Psoas muscle (tissue), 8 donors: ENCODE results near the gene FAM184B. TPM values are rescaled to one million over a fixed set of nuclear protein-coding genes. Genes with fewer than 3 reads are reported as not detected.

Source experiments
- ATAC-seq, 4 donors: fragments of 200-7000 bp; cut with Tn5 transposase; one replicate each; pipeline ENCODE4 v1.9.1; 2020; ENCODE audit warnings: moderate library complexity in 3 of 4, mild to moderate bottlenecking in 2 of 4
- DNase-seq, 2 donors: peaks; one replicate each; pipeline ENCODE4 v3.0.0-alpha.2; 2020
- H3K27ac ChIP-seq: fragments of 200-600 bp; one replicate; pipeline ENCODE4 v1.8.0; 2022
- H3K27me3 ChIP-seq, 3 donors: fragments of 200-600 bp in 1 of 3; one replicate each; pipeline versions ENCODE4 v1.6.1 to v1.8.0; 2013 to 2022; ENCODE audit warnings: low read length in 2 of 3, mild to moderate bottlenecking in 2 of 3, moderate library complexity in 1 of 3; ENCODE audit not compliant: insufficient read depth in 3 of 3
- H3K36me3 ChIP-seq, 2 donors: fragments of 200-600 bp in 1 of 2; one replicate each; pipeline versions ENCODE4 v1.6.1 to v1.8.0; 2013 to 2022; ENCODE audit warnings: low read depth in 1 of 2, mild to moderate bottlenecking in 1 of 2, moderate library complexity in 1 of 2; ENCODE audit not compliant: insufficient read depth in 1 of 2
- H3K4me1 ChIP-seq: fragments of 200-600 bp; one replicate; pipeline ENCODE4 v1.8.0; 2022
- H3K4me3 ChIP-seq: fragments of 200-600 bp; one replicate; pipeline ENCODE4 v1.8.0; 2022; ENCODE audit warnings: mild to moderate bottlenecking
- H3K9me3 ChIP-seq: fragments of 200-600 bp; one replicate; pipeline ENCODE4 v1.8.0; 2022
- CTCF ChIP-seq: fragments of 200-600 bp; IDR thresholded peaks from one replicate; pipeline ENCODE4 v1.8.0; 2022; ENCODE audit warnings: antibody characterized with exemption
- WGBS, 3 donors: extraction: QIAGEN DNeasy Blood & Tissue Kit; methylation state at CpG; one replicate each; pipeline versions ENCODE4 v1.1.6 to v1.1.7; 2013; 5-methylcytosine and 5-hydroxymethylcytosine counted together
- intact Hi-C, 2 donors: fragments of 100-400 bp; cut with DNase I; formaldehyde crosslinking; loops; one replicate each; pipeline versions ENCODE4 v1.11.0 to v1.14.2; 2022
- polyA plus RNA-seq, 3 donors: library from polyadenylated mRNA; stranded (reverse); fragments of 200-250 nt; gene quantifications; one replicate each; pipeline ENCODE4 v1.2.3, GENCODE V29; 2013
- total RNA-seq, 4 donors: library from RNA; stranded (reverse); fragmentation: NEBNext Ultra II Directional in 2 of 4; extraction: Animal tissue kit (Norgen Biotek cat#: 25700) in 2 of 4; gene quantifications; one replicate each; pipeline versions ENCODE4 v1.2.1 to v1.2.4, GENCODE V29; 2021 to 2023
- donor health status: healthy with polysubstance abuse.
- donor health status: DM: no; HTN: no; CAD: no; lungs with moderate emphysema.
- donor health status: Bipolar disorder and iron deficiency.
- donor health status: healthy.
- donor health status: DM: yes; HTN: yes; CAD: no.
- donor health status: DM: no; HTN: no; CAD: no.
- donor health status: DM: no; HTN: no; CAD: no.
- donor health status: DM: yes; HTN: yes; CAD: no.

FAM184B gene
- total and polyA plus RNA-seq, 7 donors = 0.03 to 2.6 (median 0.38) TPM

- no peak overlapping the region for H3K4me3 ChIP-seq
- H3K9me3 ChIP-seq = no peaks in the 10 kb centered on the region
- H3K27me3 ChIP-seq = peaks cover 0 to 2% (median 0%) of the 10 kb centered on the region in 3 donors
- DNase-seq = no peak
- intact Hi-C loops = no loop called here
- no peak for TF ChIP-seq CTCF
- WGBS, 3 donors = 35 to 46% (median 38%) methylated on average over 1 of the region's 1 CpG
- H3K36me3 ChIP-seq = no peaks in the 10 kb centered on the region
- no peak for ATAC-seq
- no peak overlapping the region for H3K27ac ChIP-seq
- peaks cover 9% of the 10 kb centered on the region for H3K4me1 ChIP-seq
These were observed 20.4 kb downstream of the FAM184B start for GRCh38 chr4:17761062-17761461.

GRCh38 chr4:17760626-17761025, 20.8 kb downstream of the FAM184B start:
- H3K4me1 ChIP-seq = peaks cover 9% of the 10 kb centered on the region
- H3K36me3 ChIP-seq = no peaks in the 10 kb centered on the region
- 67 to 71% (median 69%) methylated on average over 6 of the region's 6 CpGs for WGBS, 3 donors
- no peaks in the 10 kb centered on the region for H3K27me3 ChIP-seq
- no peak overlapping the region for H3K4me3 ChIP-seq
- TF ChIP-seq CTCF = no peak
- intact Hi-C loops = no loop called here
- no peaks in the 10 kb centered on the region for H3K9me3 ChIP-seq
- H3K27ac ChIP-seq = no peak overlapping the region
- ATAC-seq = no peak
- no peak for DNase-seq

- intact Hi-C loops = no loop called here
- TF ChIP-seq CTCF = no peak
- DNase-seq (no peak), ATAC-seq (no peak)
- Histone ChIP-seq H3K4me3 (no peak overlapping the region), H3K36me3 (no peaks in the 10 kb centered on the region), H3K9me3 (no peaks in the 10 kb centered on the region), H3K27me3 (no peaks in the 10 kb centered on the region), H3K27ac (no peak overlapping the region), H3K4me1 (peaks cover 5% of the 10 kb centered on the region)
- 11 to 21% (median 12%) methylated on average over 5 of the region's 5 CpGs for WGBS, 3 donors
These were observed 22.9 kb downstream of the FAM184B start for GRCh38 chr4:17758485-17758884.

- H3K9me3 ChIP-seq = no peaks in the 10 kb centered on the region
- H3K27me3 ChIP-seq = no peaks in the 10 kb centered on the region
- WGBS, 3 donors = 57 to 74% (median 59%) methylated on average over 1 of the region's 1 CpG
- no peak for ATAC-seq
- DNase-seq = no peak
- no peak overlapping the region for H3K27ac ChIP-seq
- intact Hi-C loops = no loop called here
- H3K4me1 ChIP-seq = no peaks in the 10 kb centered on the region
- H3K4me3 ChIP-seq = no peak overlapping the region
- no peaks in the 10 kb centered on the region for H3K36me3 ChIP-seq
- no peak for TF ChIP-seq CTCF
These were observed 23.8 kb downstream of the FAM184B start for GRCh38 chr4:17757621-17758020.

GRCh38 chr4:17753646-17754045, 27.8 kb downstream of the FAM184B start:
- TF ChIP-seq CTCF = no peak
- DNase-seq = no peak
- no peak overlapping the region for H3K27ac ChIP-seq
- no peaks in the 10 kb centered on the region for H3K9me3 ChIP-seq
- H3K4me1 ChIP-seq = no peaks in the 10 kb centered on the region
- no peaks in the 10 kb centered on the region for H3K27me3 ChIP-seq
- ATAC-seq = no peak
- WGBS, 3 donors = 96 to 100% (median 98%) methylated on average over 2 of the region's 2 CpGs
- H3K36me3 ChIP-seq = no peaks in the 10 kb centered on the region
- intact Hi-C loops = no loop called here
- H3K4me3 ChIP-seq = no peak overlapping the region
